H1 (cell line): ENCODE results near the gene MYO16. TPM values are rescaled to one million over a fixed set of nuclear protein-coding genes. Genes with fewer than 3 reads are reported as not detected.

Source experiments
- CTCF ChIA-PET: fragments of 300-600 bp; sonication (Branson Sonifier 250); formaldehyde crosslinking; loops from one replicate; lab custom pipeline; 2021; ENCODE audit not compliant: partially characterized antibody; lab: Charles Lee
- POLR2A ChIA-PET: fragments of 300-600 bp; sonication (Branson Sonifier 250); formaldehyde crosslinking; loops from one replicate; lab custom pipeline; 2021; ENCODE audit warnings: inconsistent platforms; ENCODE audit not compliant: partially characterized antibody; lab: Charles Lee
- DNase-seq, 2 experiments: peaks; one replicate each; pipeline versions ENCODE4 v3.0.0 to v3.0.0-alpha.2; 2010 to 2022; ENCODE audit warnings: low spot score in 2 of 2, low read depth in 1 of 2, mixed read lengths in 1 of 2
- FAIRE-seq: peaks from 2 replicates; lab custom pipeline; 2011; peaks lifted over from hg19 to GRCh38; lab: Jason Lieb, UNC
- H2AFZ ChIP-seq: 2 replicates; pipeline ENCODE4 v1.8.1; 2012; ENCODE audit warnings: low read length, inconsistent platforms
- H2AK5ac ChIP-seq: 2 replicates; pipeline ENCODE4 v1.6.1; 2013; ENCODE audit warnings: low read depth, low read length
- H2BK120ac ChIP-seq: replicated peaks from 2 replicates; pipeline ENCODE3; 2013; ENCODE audit warnings: low read depth, low read length, inconsistent platforms
- H2BK12ac ChIP-seq: 2 replicates; pipeline ENCODE4 v1.6.1; 2013; ENCODE audit warnings: low read depth, low read length
- H2BK15ac ChIP-seq: 2 replicates; pipeline ENCODE4 v1.6.1; 2013; ENCODE audit warnings: low read length
- H2BK20ac ChIP-seq: 2 replicates; pipeline ENCODE4 v1.6.1; 2013; ENCODE audit warnings: low read length
- H2BK5ac ChIP-seq: 2 replicates; pipeline ENCODE4 v1.6.1; 2013; ENCODE audit warnings: low read depth, low read length
- H3K14ac ChIP-seq: 2 replicates; pipeline ENCODE4 v1.6.1; 2013; ENCODE audit warnings: inconsistent platforms; ENCODE audit not compliant: insufficient read length
- H3K18ac ChIP-seq: 2 replicates; pipeline ENCODE4 v1.6.1; 2013; ENCODE audit warnings: low read length; ENCODE audit errors: extremely low read depth
- H3K23ac ChIP-seq: 2 replicates; pipeline ENCODE4 v1.6.1; 2013; ENCODE audit warnings: inconsistent platforms; ENCODE audit not compliant: insufficient read length
- H3K23me2 ChIP-seq: 2 replicates; pipeline ENCODE4 v1.6.1; 2013; ENCODE audit warnings: low read depth, low read length
- H3K27ac ChIP-seq: 2 replicates; pipeline ENCODE4 v1.6.1; 2011; ENCODE audit warnings: low read depth, low read length, inconsistent platforms
- H3K27me3 ChIP-seq, 4 experiments: replicated peaks in 1 of 4; 1 replicate in 1 of 4; 2 replicates in 3 of 4; pipeline versions ENCODE4 v1.6.1 to v1.8.1; 2011 to 2013; ENCODE audit warnings: low read length in 3 of 4, mild to moderate bottlenecking in 3 of 4, inconsistent platforms in 2 of 4, mixed read lengths in 2 of 4, moderate library complexity in 1 of 4; ENCODE audit not compliant: control insufficient read depth in 3 of 4, insufficient read depth in 3 of 4; ENCODE audit errors: extremely low read depth in 1 of 4
- H3K36me3 ChIP-seq, 4 experiments: 2 replicates each; pipeline versions ENCODE4 v1.6.1 to v1.8.1; 2011 to 2013; ENCODE audit warnings: mild to moderate bottlenecking in 4 of 4, low read length in 3 of 4, moderate library complexity in 2 of 4, control low read depth in 1 of 4, inconsistent platforms in 1 of 4; ENCODE audit not compliant: insufficient read depth in 4 of 4, control insufficient read depth in 2 of 4
- H3K4ac ChIP-seq: replicated peaks from 2 replicates; pipeline ENCODE3; 2013; ENCODE audit warnings: low read length, low read depth, mixed read lengths, inconsistent platforms; ENCODE audit not compliant: insufficient read length
- H3K4me1 ChIP-seq, 4 experiments: replicated peaks in 1 of 4; 1 replicate in 1 of 4; 2 replicates in 3 of 4; pipeline versions ENCODE4 v1.6.1 to v1.8.1; 2011 to 2013; ENCODE audit warnings: low read length in 3 of 4, inconsistent platforms in 2 of 4, mixed read lengths in 1 of 4; ENCODE audit not compliant: insufficient read depth in 4 of 4, control insufficient read depth in 3 of 4
- H3K4me2 ChIP-seq, 2 experiments: 2 replicates each; pipeline versions ENCODE4 v1.6.1 to v1.8.1; 2011 to 2013; ENCODE audit warnings: low read depth in 2 of 2, low read length in 2 of 2, control low read depth in 1 of 2, inconsistent platforms in 1 of 2, mild to moderate bottlenecking in 1 of 2; ENCODE audit not compliant: insufficient read depth in 1 of 2
- H3K4me3 ChIP-seq, 4 experiments: fragments of 200-600, 300-600 bp in 1 of 4; sonication (generic), shearing (Covaris generic), sonication (Bioruptor Twin) in 1 of 4; 2 replicates each; pipeline versions ENCODE4 v1.5.1 to v1.8.1; 2011 to 2016; ENCODE audit warnings: low read length in 4 of 4, low read depth in 3 of 4, control low read depth in 2 of 4, inconsistent platforms in 2 of 4, mild to moderate bottlenecking in 2 of 4, mixed read lengths in 1 of 4, moderate library complexity in 1 of 4; ENCODE audit not compliant: insufficient read depth in 2 of 4; ENCODE audit errors: extremely low read depth in 1 of 4
- H3K56ac ChIP-seq: replicated peaks from 2 replicates; pipeline ENCODE3; 2013; ENCODE audit warnings: low read depth, mild to moderate bottlenecking, mixed read lengths, low read length, inconsistent platforms; ENCODE audit not compliant: insufficient read length
- H3K79me1 ChIP-seq: 2 replicates; pipeline ENCODE4 v1.6.1; 2013; ENCODE audit warnings: low read depth, low read length, control low read depth
- H3K79me2 ChIP-seq, 2 experiments: 2 replicates each; pipeline versions ENCODE4 v1.6.1 to v1.8.1; 2012 to 2013; ENCODE audit warnings: low read length in 2 of 2, mild to moderate bottlenecking in 2 of 2, inconsistent platforms in 1 of 2; ENCODE audit not compliant: insufficient read depth in 2 of 2, control insufficient read depth in 1 of 2
- H3K9ac ChIP-seq, 4 experiments: replicated peaks in 1 of 4; 1 replicate in 1 of 4; 2 replicates in 3 of 4; pipeline versions ENCODE4 v1.6.1 to v1.8.1; 2011 to 2013; ENCODE audit warnings: low read depth in 3 of 4, low read length in 3 of 4, control low read depth in 2 of 4, mild to moderate bottlenecking in 2 of 4, moderate library complexity in 2 of 4, inconsistent platforms in 1 of 4; ENCODE audit errors: extremely low read depth in 1 of 4
- H3K9me3 ChIP-seq, 2 experiments: 2 replicates each; pipeline versions ENCODE4 v1.6.1 to v1.8.1; 2012 to 2013; ENCODE audit warnings: mild to moderate bottlenecking in 2 of 2, moderate library complexity in 2 of 2, control low read depth in 1 of 2, inconsistent platforms in 1 of 2, low read depth in 1 of 2, low read length in 1 of 2, mixed read lengths in 1 of 2; ENCODE audit not compliant: insufficient read depth in 2 of 2
- H4K20me1 ChIP-seq, 2 experiments: replicated peaks in 1 of 2; 2 replicates each; pipeline versions ENCODE3 to v1.8.1; 2011 to 2013; ENCODE audit warnings: inconsistent platforms in 2 of 2, low read length in 2 of 2, mild to moderate bottlenecking in 1 of 2; ENCODE audit not compliant: insufficient read depth in 2 of 2, control insufficient read depth in 1 of 2
- H4K5ac ChIP-seq: 2 replicates; pipeline ENCODE4 v1.6.1; 2013; ENCODE audit warnings: low read length, low read depth, mixed read lengths, inconsistent platforms; ENCODE audit not compliant: insufficient read length
- H4K8ac ChIP-seq: 2 replicates; pipeline ENCODE4 v1.8.0; 2013; ENCODE audit warnings: mild to moderate bottlenecking, moderate library complexity, low read length, inconsistent platforms; ENCODE audit not compliant: insufficient read depth; ENCODE audit errors: extremely low read depth
- H4K91ac ChIP-seq: replicated peaks from 2 replicates; pipeline ENCODE3; 2013; ENCODE audit warnings: low read length, mixed read lengths, inconsistent platforms; ENCODE audit not compliant: insufficient read length
- CBX8 ChIP-seq: fragments of 300-800, 300-1000 bp; sonication (generic); IDR thresholded peaks from 2 replicates; pipeline ENCODE4 v1.7.1; 2016; ENCODE audit warnings: low read depth, low read length, borderline replicate concordance
- CEBPB ChIP-seq: IDR thresholded peaks from 2 replicates; pipeline ENCODE4 v1.6.1; 2012; ENCODE audit warnings: low read depth, low read length
- CHD1 ChIP-seq: IDR thresholded peaks from 2 replicates; pipeline ENCODE4 v1.6.1; 2012; ENCODE audit warnings: low read depth, low read length, improper control_type of control experiment
- CTCF ChIP-seq, 3 experiments: IDR thresholded peaks; 1 replicate in 2 of 3; 2 replicates in 1 of 3; pipeline versions ENCODE4 v1.5.1 to v1.6.1; 2011; ENCODE audit warnings: low read length in 3 of 3, mild to moderate bottlenecking in 3 of 3, inconsistent platforms in 2 of 3, low read depth in 1 of 3, moderate library complexity in 1 of 3; ENCODE audit not compliant: insufficient read depth in 1 of 3; ENCODE audit errors: control extremely low read depth in 1 of 3
- EGR1 ChIP-seq: IDR thresholded peaks from 2 replicates; pipeline ENCODE4 v1.6.1; 2011; ENCODE audit warnings: low read depth, low read length, borderline replicate concordance
- KDM5A ChIP-seq: fragments of 200-600 bp; IDR thresholded peaks from 2 replicates; pipeline ENCODE4 v1.7.1; 2012; ENCODE audit warnings: mild to moderate bottlenecking, low read length, inconsistent platforms, mixed read lengths
- MAFK ChIP-seq: IDR thresholded peaks from 2 replicates; pipeline ENCODE4 v1.6.1; 2012; ENCODE audit warnings: low read depth, mild to moderate bottlenecking, improper control_type of control experiment, low read length
- POLR2AphosphoS5 ChIP-seq: IDR thresholded peaks from 2 replicates; pipeline ENCODE4 v1.6.1; 2011; ENCODE audit warnings: low read depth, low read length
- SAP30 ChIP-seq: fragments of 300-600 bp; sonication (generic); IDR thresholded peaks from 2 replicates; pipeline ENCODE4 v1.7.1; 2012; ENCODE audit warnings: low read length, moderate library complexity, mild to moderate bottlenecking, inconsistent platforms; ENCODE audit not compliant: insufficient read depth, insufficient replicate concordance
- SRF ChIP-seq: IDR thresholded peaks from 2 replicates; pipeline ENCODE4 v1.6.1; 2011; ENCODE audit warnings: mild to moderate bottlenecking, low read depth, low read length, moderate library complexity
- TBP ChIP-seq: IDR thresholded peaks from 2 replicates; pipeline ENCODE4 v1.6.1; 2011; ENCODE audit warnings: low read depth, low read length, improper control_type of control experiment
- TEAD4 ChIP-seq: IDR thresholded peaks from 2 replicates; pipeline ENCODE4 v1.6.1; 2012; ENCODE audit warnings: low read depth, low read length, inconsistent platforms, mixed read lengths
- WGBS, 2 experiments: shearing (Covaris generic) in 1 of 2; methylation state at CpG; one replicate each; pipeline versions ENCODE4 v1.1.6 to v1.1.7; 2013 to 2015; ENCODE audit warnings: low lambda C conversion rate in 2 of 2, mixed read lengths in 2 of 2, inconsistent platforms in 1 of 2, low coverage in 1 of 2, missing lambda C conversion rate in 1 of 2; ENCODE audit not compliant: insufficient replicate concordance in 2 of 2, insufficient coverage in 1 of 2, insufficient read length in 1 of 2; ENCODE audit errors: extremely low coverage in 1 of 2, missing lambda C conversion rate in 1 of 2; 5-methylcytosine and 5-hydroxymethylcytosine counted together
- polyA plus RNA-seq, 7 experiments: library from polyadenylated mRNA; depleted of rRNA in 3 of 7; stranded (reverse) in 5 of 7; unstranded in 2 of 7; fragments of >200 nt in 5 of 7; fragments of 200-250 nt in 2 of 7; gene quantifications; 1 replicate in 5 of 7; 2 replicates in 1 of 7; 4 replicates in 1 of 7; pipeline versions ENCODE4 v1.2.1 to v1.2.3, GENCODE V29; 2011 to 2013; ENCODE audit warnings: missing spikeins in 2 of 7, mixed read lengths in 2 of 7
- total RNA-seq: library from RNA; stranded (reverse); fragmentation: NEBNext Ultra II Directional; extraction: Animal tissue kit (Norgen Biotek cat#: 25700); gene quantifications from 2 replicates; pipeline ENCODE4 v1.2.1, GENCODE V29; 2021

MYO16 gene
- total and polyA plus RNA-seq, 2 of the 8 experiments (the other 6 are each of a cell fraction or from before 2014, with no cell fraction given), result 0.02 to 0.22 TPM

GRCh38 chr13:109012115-109012514 is 382.7 kb downstream of the MYO16 start:
- 63% methylated on average over 5 of the region's 5 CpGs; no CpG with 5 or more reads in 1 of the 2 experiments for WGBS, 2 experiments
- FAIRE-seq (no peak), DNase-seq (no peak)
- H4K91ac ChIP-seq, result no peak overlapping the region
- no peaks in the 10 kb centered on the region for H3K79me1 ChIP-seq
- no peak overlapping the region for H3K23ac ChIP-seq
- no peak overlapping the region for H3K4me2 ChIP-seq
- no peak overlapping the region for H3K14ac ChIP-seq
- no peak overlapping the region for H2BK5ac ChIP-seq
- no peak overlapping the region for H4K5ac ChIP-seq
- no peak overlapping the region for H2BK20ac ChIP-seq
- H3K27me3 ChIP-seq, result no peaks in the 10 kb centered on the region
- no peak overlapping the region for H3K18ac ChIP-seq
- TF ChIP-seq EGR1 (no peak), CHD1 (no peak), SAP30 (no peak), TEAD4 (no peak), CEBPB (no peak), SRF (no peak), TBP (no peak), MAFK (no peak), KDM5A (no peak), CTCF (IDR thresholded peaks at IDR 0.05; ENCODE audit: control extremely low read depth in 1 of 3, insufficient read depth in 1 of 3, low read depth in 1 of 3, low read length in 3 of 3) (no peak), CBX8 (no peak), POLR2AphosphoS5 (no peak)
- H2BK120ac ChIP-seq, result no peak overlapping the region
- H3K9ac ChIP-seq, result no peak overlapping the region
- H3K36me3 ChIP-seq, result no peaks in the 10 kb centered on the region
- H3K4me3 ChIP-seq, result no peak overlapping the region
- no peak overlapping the region for H3K27ac ChIP-seq
- no peak overlapping the region for H4K8ac ChIP-seq
- peaks cover 2% of the 10 kb centered on the region; the same call in 1 of the 2 replicates for H3K23me2 ChIP-seq
- H2BK15ac ChIP-seq, result no peak overlapping the region
- H2BK12ac ChIP-seq, result no peak overlapping the region
- H3K4me1 ChIP-seq, result peaks cover 0 to 5% (median 1%) of the 10 kb centered on the region in 4 experiments; a peak in 1 of 7 replicates
- no peaks in the 10 kb centered on the region for H3K9me3 ChIP-seq
- no peak overlapping the region for H3K56ac ChIP-seq
- H4K20me1 ChIP-seq, result no peaks in the 10 kb centered on the region
- ChIA-PET POLR2A (no interaction called here), CTCF (interaction anchor here (0.6 kb wide), 1 partner anchor 18 kb away, joined by 4 read pairs; no protein-coding TSS in a partner anchor)
- no peak overlapping the region for H2AFZ ChIP-seq
- no peak overlapping the region for H3K4ac ChIP-seq
- no peak overlapping the region for H2AK5ac ChIP-seq
- no peaks in the 10 kb centered on the region for H3K79me2 ChIP-seq
